ENCODE data around the gene DCC. TPM values are rescaled to one million over a fixed set of nuclear protein-coding genes. Genes with fewer than 3 reads are reported as not detected.

Gene DCC
- total RNA-seq, 2 donors from 2014 or later: not detected

- no peaks in the 10 kb centered on the region for H3K27me3 Mint-ChIP-seq
- H3K36me3 Mint-ChIP-seq (ENCODE audit: low read depth): no peaks in the 10 kb centered on the region
- H3K4me3 Mint-ChIP-seq: no peak overlapping the region
- H3K4me1 Mint-ChIP-seq: no peaks in the 10 kb centered on the region
- no peak overlapping the region for H3K27ac Mint-ChIP-seq
- no peak for ATAC-seq (replicated peaks)
- H3K9me3 Mint-ChIP-seq: peaks cover 4% of the 10 kb centered on the region
These were observed 128.5 kb downstream of the DCC start for GRCh38 chr18:52468496-52468895.

GRCh38 chr18:52475325-52475724, 135.3 kb downstream of the DCC start:
- ATAC-seq (replicated peaks): no peak
- no peak overlapping the region for H3K4me3 Mint-ChIP-seq
- no peak overlapping the region for H3K27ac Mint-ChIP-seq
- no peaks in the 10 kb centered on the region for H3K27me3 Mint-ChIP-seq
- no peaks in the 10 kb centered on the region for H3K36me3 Mint-ChIP-seq (ENCODE audit: low read depth)
- peaks cover 6% of the 10 kb centered on the region for H3K9me3 Mint-ChIP-seq
- no peaks in the 10 kb centered on the region for H3K4me1 Mint-ChIP-seq

DNA sequence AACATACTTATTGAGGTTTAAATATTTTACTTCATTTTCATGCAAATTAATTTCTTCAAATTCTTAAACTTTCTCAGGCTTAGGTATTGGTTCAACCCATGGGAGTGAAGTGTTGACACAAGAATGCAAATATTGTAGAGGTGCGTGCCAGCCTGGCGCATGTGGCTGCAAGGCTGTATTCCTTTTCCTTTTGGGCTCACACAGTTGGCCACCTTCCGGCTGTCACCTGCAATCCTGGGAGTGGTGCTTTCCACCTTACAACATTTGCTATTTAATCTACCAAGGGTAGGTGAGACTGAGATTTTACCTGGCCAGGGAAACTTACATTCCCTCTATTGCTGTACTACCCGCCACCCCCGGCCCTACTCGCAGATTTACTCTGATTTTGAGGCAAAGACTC, 141.1 kb downstream of the DCC start:
- Mint-ChIP-seq H3K27me3 (no peaks in the 10 kb centered on the region), H3K27ac (no peak overlapping the region), H3K36me3 (ENCODE audit: low read depth) (no peaks in the 10 kb centered on the region), H3K9me3 (peaks cover 9% of the 10 kb centered on the region), H3K4me3 (no peak overlapping the region), H3K4me1 (no peaks in the 10 kb centered on the region)
- ATAC-seq (replicated peaks): no peak

- no peak overlapping the region for H3K4me3 Mint-ChIP-seq
- ATAC-seq (replicated peaks): no peak
These were observed 145.0 kb downstream of the DCC start for GRCh38 chr18:52484977-52485376.

GRCh38 chr18:52486052-52486451, 146.1 kb downstream of the DCC start:
- peaks cover 8% of the 10 kb centered on the region for H3K9me3 Mint-ChIP-seq
- H3K4me1 Mint-ChIP-seq: no peaks in the 10 kb centered on the region
- no peaks in the 10 kb centered on the region for H3K36me3 Mint-ChIP-seq (ENCODE audit: low read depth)
- ATAC-seq (replicated peaks): no peak
- H3K4me3 Mint-ChIP-seq: no peak overlapping the region
- H3K27me3 Mint-ChIP-seq: no peaks in the 10 kb centered on the region
- no peak overlapping the region for H3K27ac Mint-ChIP-seq

More at GRCh38 chr18:52484977-52485376, 145.0 kb downstream of the DCC start:
- H3K27me3 Mint-ChIP-seq: no peaks in the 10 kb centered on the region
- peaks cover 8% of the 10 kb centered on the region for H3K9me3 Mint-ChIP-seq
- no peaks in the 10 kb centered on the region for H3K4me1 Mint-ChIP-seq
- H3K36me3 Mint-ChIP-seq (ENCODE audit: low read depth): no peaks in the 10 kb centered on the region
- no peak overlapping the region for H3K27ac Mint-ChIP-seq

DNA sequence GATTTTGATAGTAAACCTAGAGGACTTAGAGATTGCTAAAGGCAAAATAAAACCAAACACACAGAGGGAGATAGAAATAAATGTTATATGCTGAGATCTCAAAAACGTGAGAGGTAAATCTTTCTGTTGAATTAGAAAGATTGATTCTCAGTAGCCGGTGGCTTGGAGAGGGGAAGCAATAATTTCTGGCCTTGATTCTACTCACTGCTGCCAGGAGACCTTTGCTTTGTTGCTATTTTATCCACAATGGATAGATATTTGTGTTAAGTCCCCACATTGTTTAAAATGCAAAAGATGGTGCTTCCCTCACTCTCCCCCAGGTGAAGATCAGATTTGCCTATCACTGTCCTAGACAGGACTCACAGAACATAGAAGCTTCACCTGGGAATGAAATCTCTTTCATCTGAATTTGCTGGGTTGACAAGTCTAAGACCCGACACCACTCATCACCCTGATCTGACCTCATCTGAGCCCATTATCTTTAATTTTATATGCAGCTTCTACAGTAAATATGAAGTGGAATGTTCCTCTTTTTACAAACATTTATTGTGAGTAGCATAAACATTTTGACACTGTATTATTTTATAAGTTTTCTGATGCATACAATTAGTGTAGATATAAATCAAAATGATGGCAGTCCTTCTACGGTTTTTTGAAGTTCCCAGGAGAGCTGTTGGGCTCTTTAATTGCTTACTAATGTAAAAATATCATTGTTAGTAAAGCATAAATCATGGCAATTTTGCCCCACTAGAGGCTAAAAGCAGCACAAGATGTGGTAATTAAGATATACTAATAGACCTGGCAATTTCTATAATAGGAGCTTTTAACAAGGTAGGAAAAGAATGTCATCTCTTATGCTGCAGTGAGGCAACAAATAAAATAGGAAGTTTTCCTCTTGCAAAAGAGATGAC, 149.7 kb downstream of the DCC start:
- no peak overlapping the region for H3K27ac Mint-ChIP-seq
- H3K4me1 Mint-ChIP-seq: no peaks in the 10 kb centered on the region
- peaks cover 14% of the 10 kb centered on the region for H3K9me3 Mint-ChIP-seq
- no peak for ATAC-seq (replicated peaks)
- H3K36me3 Mint-ChIP-seq (ENCODE audit: low read depth): no peaks in the 10 kb centered on the region
- no peak overlapping the region for H3K4me3 Mint-ChIP-seq
- no peaks in the 10 kb centered on the region for H3K27me3 Mint-ChIP-seq

GRCh38 chr18:52496426-52496825, 156.4 kb downstream of the DCC start:
- Mint-ChIP-seq H3K27ac (no peak overlapping the region), H3K4me3 (no peak overlapping the region), H3K27me3 (no peaks in the 10 kb centered on the region), H3K9me3 (peaks cover 13% of the 10 kb centered on the region), H3K4me1 (no peaks in the 10 kb centered on the region), H3K36me3 (ENCODE audit: low read depth) (no peaks in the 10 kb centered on the region)
- ATAC-seq (replicated peaks): no peak

DNA sequence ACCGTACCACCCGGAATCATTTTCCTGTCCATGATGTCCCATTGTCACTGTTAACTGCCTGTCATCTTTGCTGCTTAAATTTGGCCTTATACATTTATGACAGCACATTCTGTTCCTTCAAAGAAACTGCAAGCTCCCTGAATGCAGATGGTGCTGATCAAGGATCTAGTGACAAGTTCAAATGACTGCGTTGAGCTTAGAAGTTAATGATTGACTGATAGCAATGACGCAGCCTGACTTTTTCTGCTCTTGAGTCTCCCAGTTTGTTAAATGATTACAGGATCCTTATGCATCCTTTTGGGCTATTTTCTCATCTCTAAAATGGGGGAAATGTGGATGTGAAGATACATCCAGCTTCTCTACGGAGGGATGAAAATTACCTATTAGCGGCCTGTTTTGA, 159.0 kb downstream of the DCC start:
- Mint-ChIP-seq H3K9me3 (peaks cover 14% of the 10 kb centered on the region), H3K4me3 (no peak overlapping the region), H3K4me1 (no peaks in the 10 kb centered on the region), H3K27me3 (no peaks in the 10 kb centered on the region), H3K27ac (no peak overlapping the region), H3K36me3 (ENCODE audit: low read depth) (no peaks in the 10 kb centered on the region)
- ATAC-seq (replicated peaks): no peak

DNA sequence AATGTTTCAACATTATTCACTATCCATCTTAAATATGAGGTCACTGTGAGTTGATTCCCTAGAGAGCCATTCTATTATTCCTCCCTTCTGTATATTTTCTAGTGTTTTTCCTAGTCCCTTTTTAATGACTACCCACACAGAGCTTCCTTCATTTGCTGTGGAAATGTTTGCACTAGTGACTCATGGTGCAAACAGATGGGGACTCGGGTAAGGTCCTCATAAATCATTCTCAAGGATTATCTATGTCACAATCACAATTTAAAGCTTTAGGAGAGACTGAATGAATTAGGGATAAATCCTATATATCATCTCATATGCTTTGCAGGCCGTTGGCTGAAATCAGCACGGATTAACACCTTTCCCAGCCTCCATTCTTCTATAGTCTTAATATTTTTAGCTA, 159.6 kb downstream of the DCC start:
- H3K27ac Mint-ChIP-seq: no peak overlapping the region
- no peak overlapping the region for H3K4me3 Mint-ChIP-seq
- no peak for ATAC-seq (replicated peaks)
- peaks cover 9% of the 10 kb centered on the region for H3K9me3 Mint-ChIP-seq
- no peaks in the 10 kb centered on the region for H3K27me3 Mint-ChIP-seq
- no peaks in the 10 kb centered on the region for H3K36me3 Mint-ChIP-seq (ENCODE audit: low read depth)
- H3K4me1 Mint-ChIP-seq: no peaks in the 10 kb centered on the region

- no peaks in the 10 kb centered on the region for H3K4me1 Mint-ChIP-seq
- H3K4me3 Mint-ChIP-seq: no peak overlapping the region
- no peak for ATAC-seq (replicated peaks)
- peaks cover 8% of the 10 kb centered on the region for H3K9me3 Mint-ChIP-seq
- no peaks in the 10 kb centered on the region for H3K27me3 Mint-ChIP-seq
- no peak overlapping the region for H3K27ac Mint-ChIP-seq
- no peaks in the 10 kb centered on the region for H3K36me3 Mint-ChIP-seq (ENCODE audit: low read depth)
These were observed 164.6 kb downstream of the DCC start for GRCh38 chr18:52504589-52504988.

DNA sequence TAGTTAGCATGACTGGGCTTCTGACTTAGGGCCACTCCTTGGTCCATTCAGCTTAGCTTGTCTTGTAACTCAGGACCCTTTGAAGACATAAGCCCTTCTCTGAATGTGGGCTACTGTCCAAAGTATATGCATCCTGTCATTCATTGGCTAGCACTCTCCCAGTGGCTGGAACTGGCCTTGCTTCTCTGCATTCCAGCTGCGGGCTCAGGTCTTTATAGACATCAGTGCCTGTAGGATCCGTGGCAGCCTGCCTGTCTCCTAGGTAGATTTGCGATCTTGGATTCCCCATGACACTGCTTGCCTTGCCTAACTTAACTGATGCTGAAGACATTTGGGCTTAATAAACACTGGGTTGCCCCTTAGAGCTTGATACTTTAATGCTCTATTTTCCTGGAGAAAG, 170.1 kb downstream of the DCC start:
- no peaks in the 10 kb centered on the region for H3K4me1 Mint-ChIP-seq
- no peak overlapping the region for H3K27ac Mint-ChIP-seq

DNA sequence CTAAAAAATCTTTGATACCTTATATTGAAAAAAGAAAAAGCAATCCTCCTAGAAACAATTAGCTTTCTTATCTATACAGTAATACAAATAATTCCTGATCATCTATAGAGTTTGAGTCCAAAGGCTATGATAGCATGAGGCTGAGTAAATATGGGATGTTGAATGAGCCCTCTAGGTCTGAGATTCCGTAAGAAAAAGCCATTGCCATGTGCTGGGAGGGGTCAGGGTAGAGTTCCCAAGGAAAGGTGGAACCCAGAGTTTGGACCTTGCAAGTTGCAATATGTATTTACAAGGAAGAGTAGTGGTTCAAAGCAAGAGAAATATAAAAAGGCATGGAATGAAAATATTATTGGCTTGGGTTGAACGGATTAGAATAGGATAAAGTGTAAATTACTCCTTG, 178.1 kb downstream of the DCC start:
- no peaks in the 10 kb centered on the region for H3K36me3 Mint-ChIP-seq (ENCODE audit: low read depth)
- no peak overlapping the region for H3K27ac Mint-ChIP-seq
- ATAC-seq (replicated peaks): no peak
- no peaks in the 10 kb centered on the region for H3K27me3 Mint-ChIP-seq
- no peak overlapping the region for H3K4me3 Mint-ChIP-seq
- no peaks in the 10 kb centered on the region for H3K9me3 Mint-ChIP-seq
- H3K4me1 Mint-ChIP-seq: no peaks in the 10 kb centered on the region

More for the DNA sequence above, 170.1 kb downstream of the DCC start:
- Mint-ChIP-seq H3K27me3 (no peaks in the 10 kb centered on the region), H3K4me3 (no peak overlapping the region), H3K9me3 (no peaks in the 10 kb centered on the region), H3K36me3 (ENCODE audit: low read depth) (no peaks in the 10 kb centered on the region)
- no peak for ATAC-seq (replicated peaks)

- Mint-ChIP-seq H3K4me3 (no peak overlapping the region), H3K27me3 (no peaks in the 10 kb centered on the region), H3K36me3 (ENCODE audit: low read depth) (no peaks in the 10 kb centered on the region), H3K27ac (no peak overlapping the region), H3K4me1 (no peaks in the 10 kb centered on the region), H3K9me3 (no peaks in the 10 kb centered on the region)
- ATAC-seq (replicated peaks): no peak
These were observed 179.0 kb downstream of the DCC start for GRCh38 chr18:52519021-52519420.

DNA sequence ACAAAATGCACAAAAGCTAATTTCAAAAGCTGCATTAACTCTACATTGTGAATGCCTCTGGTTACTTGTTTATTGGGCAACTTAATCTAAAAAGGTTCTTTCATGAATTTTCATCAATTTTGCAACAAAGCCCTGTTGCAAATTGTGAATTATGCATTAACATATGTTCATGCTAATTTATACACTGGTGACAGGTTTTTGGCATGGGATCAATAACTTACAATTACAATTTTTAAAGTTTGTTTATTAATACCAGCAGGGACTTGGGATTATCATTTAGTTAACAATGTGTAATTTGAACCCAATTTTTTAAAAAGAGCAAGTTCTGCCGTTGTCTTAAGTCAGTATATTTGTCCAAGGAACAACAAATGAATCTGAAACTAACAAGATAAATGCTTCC, 183.6 kb downstream of the DCC start:
- no peaks in the 10 kb centered on the region for H3K36me3 Mint-ChIP-seq (ENCODE audit: low read depth)
- H3K27ac Mint-ChIP-seq: no peak overlapping the region
- no peak for ATAC-seq (replicated peaks)

GRCh38 chr18:52531836-52532235, 191.8 kb downstream of the DCC start:
- no peak overlapping the region for H3K27ac Mint-ChIP-seq
- no peaks in the 10 kb centered on the region for H3K4me1 Mint-ChIP-seq
- H3K36me3 Mint-ChIP-seq (ENCODE audit: low read depth): no peaks in the 10 kb centered on the region

More for the DNA sequence above, 183.6 kb downstream of the DCC start:
- H3K4me3 Mint-ChIP-seq: no peak overlapping the region
- H3K4me1 Mint-ChIP-seq: no peaks in the 10 kb centered on the region
- H3K27me3 Mint-ChIP-seq: no peaks in the 10 kb centered on the region
- H3K9me3 Mint-ChIP-seq: no peaks in the 10 kb centered on the region

More at GRCh38 chr18:52531836-52532235, 191.8 kb downstream of the DCC start:
- no peaks in the 10 kb centered on the region for H3K27me3 Mint-ChIP-seq
- H3K9me3 Mint-ChIP-seq: peaks cover 6% of the 10 kb centered on the region
- no peak overlapping the region for H3K4me3 Mint-ChIP-seq
- no peak for ATAC-seq (replicated peaks)
